Skeletal muscle satellite cell (primary cell): ENCODE results near the gene FNBP1L. TPM values are rescaled to one million over a fixed set of nuclear protein-coding genes. Genes with fewer than 3 reads are reported as not detected.

Experiments
- H3K27me3 ChIP-seq: 2 replicates; pipeline ENCODE4 v1.7.0; 2013; ENCODE audit warnings: low read length; ENCODE audit not compliant: control insufficient read depth, insufficient read depth
- H3K36me3 ChIP-seq: 2 replicates; pipeline ENCODE4 v1.7.0; 2013; ENCODE audit warnings: mild to moderate bottlenecking, control low read depth, low read length; ENCODE audit not compliant: insufficient read depth
- H3K4me1 ChIP-seq: 2 replicates; pipeline ENCODE4 v1.7.0; 2013; ENCODE audit warnings: low read length; ENCODE audit not compliant: control insufficient read depth, insufficient read depth
- H3K4me2 ChIP-seq: 2 replicates; pipeline ENCODE4 v1.7.0; 2013; ENCODE audit warnings: mild to moderate bottlenecking, low read length
- H3K4me3 ChIP-seq: 2 replicates; pipeline ENCODE4 v1.7.0; 2013; ENCODE audit warnings: low read length
- H3K9ac ChIP-seq: 2 replicates; pipeline ENCODE4 v1.7.0; 2013; ENCODE audit warnings: mild to moderate bottlenecking, low read depth, low read length, moderate library complexity
- H3K9me3 ChIP-seq: replicated peaks from 2 replicates; pipeline ENCODE4 v1.7.0; 2013; ENCODE audit warnings: mild to moderate bottlenecking, control low read depth, low read length
- total RNA-seq: library from RNA; depleted of rRNA; stranded (reverse); fragments of >200 nt; gene quantifications from 2 replicates; pipeline ENCODE4 v1.2.3, GENCODE V29; 2012; rRNA removed

Gene FNBP1L
- 3.3 and 5.2 TPM in 2 replicates for total RNA-seq

DNA sequence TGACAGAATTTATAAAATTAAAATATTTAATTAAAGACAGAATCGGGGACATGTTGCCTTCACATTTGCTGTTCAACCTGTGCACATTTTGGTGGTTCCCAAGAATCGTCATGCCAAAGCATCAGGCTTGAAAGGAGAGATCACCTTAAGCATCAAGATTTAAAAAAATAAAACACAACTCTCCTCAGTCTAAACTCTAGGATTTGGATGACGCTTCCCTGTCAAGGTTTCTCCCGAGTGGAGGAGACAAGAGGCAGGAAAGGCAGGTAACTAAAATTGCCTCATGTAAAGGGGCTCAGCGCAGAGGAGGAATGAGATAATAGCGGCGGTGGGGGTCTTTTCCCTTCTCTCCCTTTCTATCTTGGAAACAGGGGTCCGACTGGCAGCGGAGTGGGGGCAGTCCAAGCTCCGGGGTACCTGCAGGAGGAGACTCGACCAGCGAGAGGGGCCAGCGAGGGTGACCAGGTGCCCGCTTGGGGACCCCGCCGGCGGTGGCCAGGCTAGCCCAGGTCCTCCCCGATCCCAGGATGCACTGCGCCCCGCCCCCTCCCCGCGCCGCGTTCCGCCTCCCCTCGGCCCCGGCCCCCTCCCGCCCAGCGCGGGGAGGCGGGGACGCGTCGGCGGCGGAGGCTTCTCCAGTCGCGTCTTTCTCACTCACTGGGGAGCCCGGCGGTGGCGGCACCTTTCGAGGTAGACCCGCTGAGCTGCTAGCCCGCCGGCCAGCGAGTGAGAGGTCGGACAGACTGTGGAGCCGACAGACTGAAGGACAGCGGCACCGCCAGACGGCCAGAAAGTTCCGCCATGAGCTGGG, at the start of gene FNBP1L:
Gene FNBP1L (plus strand): TSS at position 638 of the 811 bp plus-strand sequence. CDS start 164 bp downstream, at position 802.
- Histone ChIP-seq H3K4me2 (peak within 1 kb of the TSS; percentile 100), H3K36me3 (no peaks in the 10 kb centered on the region), H3K4me1 (peaks cover 12% of the 10 kb centered on the region), H3K27me3 (no peaks in the 10 kb centered on the region), H3K4me3 (peak within 1 kb of the TSS; percentile 97), H3K9me3 (no peaks in the 10 kb centered on the region), H3K9ac (peak within 1 kb of the TSS; percentile 82)

DNA sequence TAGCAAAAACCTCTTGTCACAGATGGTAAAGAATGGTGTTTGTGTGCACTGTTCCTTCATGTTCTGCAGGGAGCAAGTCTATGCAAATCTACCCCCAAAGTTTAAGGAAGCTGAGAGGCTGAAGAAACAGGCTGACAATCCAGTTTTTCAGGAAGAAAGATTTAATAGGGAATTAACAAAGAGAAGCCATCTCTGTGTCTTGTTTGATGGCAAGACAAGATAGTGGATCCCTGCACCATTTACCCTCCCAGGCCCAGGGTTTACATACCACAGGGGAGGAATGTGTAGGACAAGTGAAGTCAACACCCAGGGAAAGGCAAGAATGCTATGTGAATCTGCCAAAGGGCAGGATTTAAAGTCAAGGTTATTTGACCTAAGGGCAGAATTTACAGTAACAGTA, 48.1 kb upstream of the FNBP1L start:
- H3K27me3 ChIP-seq: no peaks in the 10 kb centered on the region
- H3K4me1 ChIP-seq: no peaks in the 10 kb centered on the region
- no peaks in the 10 kb centered on the region for H3K9me3 ChIP-seq
- H3K4me3 ChIP-seq: no peak overlapping the region
- H3K9ac ChIP-seq: no peak overlapping the region
- no peak overlapping the region for H3K4me2 ChIP-seq
- no peaks in the 10 kb centered on the region for H3K36me3 ChIP-seq

DNA sequence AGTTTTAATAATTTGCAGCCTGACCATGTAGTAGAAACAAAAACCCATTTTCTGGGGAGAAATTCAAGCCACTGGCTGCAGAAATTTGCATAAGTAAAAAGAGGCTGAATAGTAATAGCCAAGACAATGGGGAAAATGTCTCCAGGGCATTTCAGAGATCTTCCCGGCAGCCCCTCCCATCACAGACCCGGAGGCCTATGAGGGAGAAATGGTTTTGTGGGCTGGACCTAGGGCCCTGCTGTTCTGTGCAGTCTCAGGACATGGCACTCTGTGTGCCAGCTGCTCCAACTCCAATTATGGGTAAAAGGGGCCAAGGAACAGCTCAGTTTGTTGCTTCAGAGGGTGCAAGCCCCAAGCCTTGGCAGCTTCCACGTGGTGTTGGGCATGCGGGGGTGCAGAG, 39.7 kb upstream of the FNBP1L start:
- Histone ChIP-seq H3K4me1 (no peaks in the 10 kb centered on the region), H3K27me3 (no peaks in the 10 kb centered on the region), H3K9ac (no peak overlapping the region), H3K36me3 (no peaks in the 10 kb centered on the region), H3K4me2 (no peak overlapping the region), H3K9me3 (no peaks in the 10 kb centered on the region), H3K4me3 (no peak overlapping the region)

DNA sequence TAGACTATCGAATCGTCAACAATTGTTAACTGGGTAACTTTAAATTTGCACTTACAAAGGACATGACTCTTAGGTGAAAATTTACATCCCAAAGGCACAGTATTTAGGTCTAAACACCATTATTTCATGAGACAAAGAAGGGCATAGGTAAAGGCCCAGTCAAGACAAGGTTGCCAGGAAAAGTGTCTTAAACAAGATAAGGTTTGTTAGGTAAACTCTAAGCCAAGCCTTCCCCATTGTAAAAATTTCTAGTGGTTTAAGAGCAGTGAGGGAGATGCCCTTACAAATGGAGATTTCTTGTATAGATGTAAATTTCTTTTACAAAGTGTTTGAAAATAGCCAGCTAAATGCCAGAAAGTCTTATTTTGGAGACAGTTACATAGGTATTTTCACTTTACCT, 36.9 kb upstream of the FNBP1L start:
- Histone ChIP-seq H3K4me3 (no peak overlapping the region), H3K9me3 (no peaks in the 10 kb centered on the region), H3K4me1 (no peaks in the 10 kb centered on the region), H3K9ac (no peak overlapping the region), H3K36me3 (no peaks in the 10 kb centered on the region), H3K4me2 (no peak overlapping the region), H3K27me3 (no peaks in the 10 kb centered on the region)

DNA sequence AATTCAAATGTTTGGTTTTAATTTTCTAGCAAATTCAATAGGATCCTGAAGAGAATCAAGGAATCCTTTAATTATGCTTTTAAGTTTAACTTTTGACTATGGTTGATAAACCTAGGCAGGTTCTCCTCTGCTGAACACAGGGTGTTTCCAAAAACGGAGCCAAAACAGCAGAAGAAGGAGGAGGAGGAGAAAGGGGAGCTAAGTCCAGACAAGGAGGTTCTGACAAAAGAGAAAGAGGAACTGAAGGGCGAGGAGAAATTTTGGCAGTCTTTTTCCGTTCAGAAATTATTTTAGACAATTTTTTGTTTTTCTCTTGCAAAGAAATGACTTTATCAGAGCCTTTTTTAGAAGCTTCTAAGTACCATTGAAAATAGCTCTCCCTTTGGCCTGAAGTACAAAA, 33.2 kb upstream of the FNBP1L start:
- no peaks in the 10 kb centered on the region for H3K27me3 ChIP-seq
- H3K9ac ChIP-seq: no peak overlapping the region
- H3K36me3 ChIP-seq: no peaks in the 10 kb centered on the region
- no peak overlapping the region for H3K4me2 ChIP-seq
- H3K4me3 ChIP-seq: no peak overlapping the region
- H3K4me1 ChIP-seq: no peaks in the 10 kb centered on the region
- H3K9me3 ChIP-seq: no peaks in the 10 kb centered on the region

DNA sequence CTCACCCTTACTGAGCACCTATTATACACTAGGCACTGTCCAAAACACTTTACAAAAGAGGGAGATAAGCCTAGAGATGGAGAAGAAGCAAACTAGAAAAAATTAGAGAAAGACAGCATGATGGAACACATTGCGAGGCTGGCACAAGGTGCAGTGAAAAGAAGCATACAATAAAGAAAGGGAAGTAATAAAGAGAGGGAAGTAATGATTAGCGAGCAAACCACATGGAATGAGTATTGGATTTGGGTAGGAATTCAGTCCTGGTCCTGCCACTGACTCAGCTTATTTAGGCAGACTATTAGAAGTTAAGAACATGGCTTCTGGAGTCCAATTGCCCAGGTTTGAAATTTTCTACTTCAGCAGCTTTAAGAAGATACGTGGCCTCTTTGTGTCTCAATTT, 32.6 kb upstream of the FNBP1L start:
- no peak overlapping the region for H3K4me3 ChIP-seq
- no peaks in the 10 kb centered on the region for H3K4me1 ChIP-seq
- H3K4me2 ChIP-seq: no peak overlapping the region
- H3K9me3 ChIP-seq: no peaks in the 10 kb centered on the region
- no peaks in the 10 kb centered on the region for H3K36me3 ChIP-seq
- no peaks in the 10 kb centered on the region for H3K27me3 ChIP-seq
- H3K9ac ChIP-seq: no peak overlapping the region

DNA sequence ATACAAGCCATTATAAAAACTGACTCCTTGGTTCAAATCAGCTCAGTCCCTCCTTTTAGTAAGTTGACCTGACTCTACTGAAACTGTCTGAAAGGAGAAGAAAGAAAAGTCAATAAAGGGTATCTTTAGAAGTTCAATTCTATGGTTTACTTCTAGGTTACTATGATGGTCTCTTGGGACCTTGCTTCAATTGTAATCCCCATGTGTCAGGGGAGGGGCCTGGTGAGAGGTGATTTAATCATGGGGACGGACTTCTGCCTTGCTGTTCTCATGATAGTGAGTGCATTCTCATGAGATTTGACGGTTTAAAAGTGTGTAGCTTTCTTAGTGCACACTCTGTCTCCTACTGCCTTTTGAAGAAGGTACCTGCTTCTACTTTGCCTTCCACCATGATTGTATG, 31.7 kb upstream of the FNBP1L start:
- H3K36me3 ChIP-seq: no peaks in the 10 kb centered on the region
- H3K4me2 ChIP-seq: no peak overlapping the region
- no peaks in the 10 kb centered on the region for H3K9me3 ChIP-seq
- H3K27me3 ChIP-seq: no peaks in the 10 kb centered on the region
- no peak overlapping the region for H3K9ac ChIP-seq
- H3K4me1 ChIP-seq: no peaks in the 10 kb centered on the region
- H3K4me3 ChIP-seq: no peak overlapping the region

DNA sequence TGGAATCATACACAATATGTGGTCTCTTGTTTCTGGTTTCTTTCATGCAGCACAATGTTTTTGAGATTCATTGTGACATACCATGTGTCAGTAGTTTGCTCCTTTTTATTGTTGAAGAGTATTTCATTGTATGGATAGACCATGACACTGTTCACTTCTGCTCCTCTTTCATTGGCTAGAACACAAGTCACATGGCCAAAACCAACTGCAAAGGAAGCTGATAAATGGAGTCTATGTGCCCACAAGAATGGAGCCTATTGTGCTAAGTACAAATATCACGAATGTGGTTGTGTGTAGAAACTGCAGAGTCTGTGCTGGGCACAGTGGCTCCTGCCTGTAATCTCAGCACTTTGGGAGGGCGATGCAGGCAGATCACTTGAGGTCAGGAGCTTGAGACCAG, 28.6 kb upstream of the FNBP1L start:
- H3K4me3 ChIP-seq: no peak overlapping the region
- H3K9ac ChIP-seq: no peak overlapping the region
- no peak overlapping the region for H3K4me2 ChIP-seq
- no peaks in the 10 kb centered on the region for H3K36me3 ChIP-seq
- H3K4me1 ChIP-seq: no peaks in the 10 kb centered on the region
- no peaks in the 10 kb centered on the region for H3K27me3 ChIP-seq
- no peaks in the 10 kb centered on the region for H3K9me3 ChIP-seq

DNA sequence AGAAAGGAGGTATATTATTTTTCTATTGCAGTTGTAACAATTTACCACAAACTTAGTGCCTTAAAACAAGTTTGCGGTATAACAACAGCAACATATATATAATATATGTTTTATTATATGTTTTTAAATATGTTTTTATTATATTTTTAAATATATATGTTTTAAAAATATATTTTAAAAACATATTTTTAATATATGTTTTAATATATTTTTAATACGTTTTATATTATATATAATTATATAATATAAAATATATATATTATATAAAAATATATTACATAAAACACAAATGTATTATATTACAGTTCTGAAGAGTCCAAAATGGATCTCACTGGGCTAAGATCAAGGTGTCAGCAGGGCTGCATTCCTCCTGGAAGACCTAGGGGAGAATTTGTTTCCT, 27.5 kb upstream of the FNBP1L start:
- Histone ChIP-seq H3K9me3 (no peaks in the 10 kb centered on the region), H3K27me3 (no peaks in the 10 kb centered on the region), H3K36me3 (no peaks in the 10 kb centered on the region)

DNA sequence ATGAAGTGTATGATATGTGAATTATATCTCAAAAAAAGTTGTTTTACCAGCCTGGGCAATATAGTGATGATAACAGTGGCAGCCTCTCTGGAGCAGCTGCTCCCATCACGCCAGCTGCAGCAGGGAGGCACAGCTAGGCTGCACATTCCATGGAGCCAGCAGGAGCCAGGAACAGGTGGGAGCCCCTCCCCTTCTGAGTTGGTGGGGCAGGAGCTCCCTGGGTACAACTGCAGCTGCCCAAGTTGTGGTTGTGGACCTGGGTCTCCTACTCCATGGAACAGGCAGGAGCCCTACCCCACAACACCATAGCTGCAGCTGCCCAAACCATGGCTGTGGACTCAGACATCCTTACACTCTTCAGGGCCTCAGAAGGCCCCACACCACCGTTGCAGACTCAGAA, 21.7 kb upstream of the FNBP1L start:
- H3K27me3 ChIP-seq: no peaks in the 10 kb centered on the region
- H3K9ac ChIP-seq: no peak overlapping the region
- no peak overlapping the region for H3K4me2 ChIP-seq
- H3K4me3 ChIP-seq: no peak overlapping the region
- no peaks in the 10 kb centered on the region for H3K9me3 ChIP-seq
- no peaks in the 10 kb centered on the region for H3K4me1 ChIP-seq
- no peaks in the 10 kb centered on the region for H3K36me3 ChIP-seq

More for the DNA sequence above, 27.5 kb upstream of the FNBP1L start:
- no peak overlapping the region for H3K4me2 ChIP-seq
- no peaks in the 10 kb centered on the region for H3K4me1 ChIP-seq
- H3K4me3 ChIP-seq: no peak overlapping the region
- H3K9ac ChIP-seq: no peak overlapping the region

DNA sequence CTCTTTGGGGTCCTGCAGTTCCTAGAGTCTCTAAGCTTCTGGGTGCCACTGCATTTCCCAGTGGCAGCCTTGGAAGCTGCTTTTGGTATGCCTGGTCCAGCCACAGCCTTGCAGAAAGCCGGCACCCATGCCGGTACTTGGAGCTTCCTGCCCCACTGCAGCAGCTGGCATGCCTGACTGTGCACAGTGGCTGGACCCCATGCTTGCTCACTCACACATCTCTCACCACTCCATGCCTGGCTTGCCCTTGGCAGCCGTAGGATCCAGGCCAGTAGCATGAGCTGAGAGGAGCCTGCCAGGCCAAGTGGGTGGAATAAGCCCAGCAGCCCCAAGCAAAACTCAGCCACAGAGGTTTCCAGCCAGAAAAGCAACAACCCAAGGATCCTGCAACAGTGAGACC, 20.3 kb upstream of the FNBP1L start:
- no peaks in the 10 kb centered on the region for H3K4me1 ChIP-seq
- no peaks in the 10 kb centered on the region for H3K9me3 ChIP-seq
- H3K27me3 ChIP-seq: peaks cover 5% of the 10 kb centered on the region
- H3K36me3 ChIP-seq: no peaks in the 10 kb centered on the region
- H3K4me3 ChIP-seq: no peak overlapping the region
- no peak overlapping the region for H3K9ac ChIP-seq
- H3K4me2 ChIP-seq: no peak overlapping the region

DNA sequence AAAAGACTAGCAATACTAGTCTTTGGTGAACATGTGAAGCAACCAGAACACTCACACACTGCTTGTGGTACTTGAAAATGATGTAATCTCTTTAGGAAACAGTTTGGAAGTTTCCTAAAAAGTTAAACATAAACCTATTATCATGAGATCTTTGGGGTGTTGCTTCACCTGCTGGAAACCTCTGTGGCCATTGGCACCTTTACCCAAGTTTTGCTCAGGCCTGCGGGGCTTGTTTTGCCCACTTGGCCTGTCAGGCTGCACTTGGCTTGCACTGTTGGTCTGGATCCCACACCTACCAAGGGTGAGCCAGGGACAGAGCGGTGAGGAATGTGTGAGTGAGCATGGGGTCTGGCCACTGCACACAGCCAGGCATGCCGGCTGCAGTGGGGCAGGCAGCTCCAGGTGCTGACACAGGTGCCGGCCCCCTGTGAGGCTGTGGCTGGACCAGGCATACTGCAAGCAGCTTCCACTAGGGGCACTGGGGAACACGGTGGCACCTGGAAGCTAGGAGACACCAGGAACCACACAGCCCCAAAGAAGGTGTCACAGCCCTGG, 14.4 kb upstream of the FNBP1L start:
- Histone ChIP-seq H3K4me1 (no peaks in the 10 kb centered on the region), H3K4me2 (no peak overlapping the region), H3K36me3 (no peaks in the 10 kb centered on the region), H3K9ac (no peak overlapping the region), H3K27me3 (peaks cover 27% of the 10 kb centered on the region), H3K4me3 (no peak overlapping the region), H3K9me3 (no peaks in the 10 kb centered on the region)
